B cell (primary cell): ENCODE results near the gene RSU1. TPM values are rescaled to one million over a fixed set of nuclear protein-coding genes. Genes with fewer than 3 reads are reported as not detected.

ENCODE experiments used
- ATAC-seq: fragments of 200-7000 bp; cut with Tn5 transposase; one replicate; pipeline ENCODE4 v1.10.0; 2021; ENCODE audit warnings: low read depth, mild to moderate bottlenecking, moderate number of reproducible peaks, moderate library complexity
- CTCF ChIA-PET: fragments of 350-600 bp; sonication (Branson Sonifier 250); formaldehyde crosslinking; loops from one replicate; lab custom pipeline; 2021; ENCODE audit warnings: antibody characterized with exemption, inconsistent platforms; lab: Charles Lee
- POLR2A ChIA-PET: fragments of 350-600 bp; sonication (Branson Sonifier 250); formaldehyde crosslinking; loops from one replicate; lab custom pipeline; 2021; ENCODE audit warnings: antibody characterized with exemption; lab: Charles Lee
- DNase-seq: peaks from one replicate; pipeline ENCODE4 v3.0.0; 2013
- H2AFZ ChIP-seq: 2 replicates; pipeline ENCODE4 v1.6.1; 2012; ENCODE audit warnings: mild to moderate bottlenecking, low read depth, low read length; ENCODE audit not compliant: insufficient read depth, poor library complexity, severe bottlenecking
- H3K27ac ChIP-seq, 2 donors: 1 replicate in 1 of 2; 2 replicates in 1 of 2; pipeline ENCODE4 v1.5.1; 2012 to 2013; ENCODE audit warnings: low read length in 2 of 2, mild to moderate bottlenecking in 2 of 2, moderate library complexity in 1 of 2
- H3K27me3 ChIP-seq, 4 experiments: fragments of 200-600 bp in 1 of 4; sonication (generic) in 1 of 4; replicated peaks in 1 of 4; 1 replicate in 2 of 4; 2 replicates in 2 of 4; pipeline versions ENCODE4 v1.6.1 to v1.7.0; 2013 to 2016; ENCODE audit warnings: low read length in 3 of 4, mild to moderate bottlenecking in 2 of 4, mixed read lengths in 1 of 4, moderate library complexity in 1 of 4; ENCODE audit not compliant: insufficient read depth in 4 of 4, control insufficient read depth in 3 of 4; ENCODE audit errors: control extremely low read depth in 1 of 4
- H3K36me3 ChIP-seq, 2 experiments: replicated peaks in 1 of 2; 1 replicate in 1 of 2; 2 replicates in 1 of 2; pipeline versions ENCODE4 v1.6.1 to v1.7.1; 2013; ENCODE audit warnings: low read length in 1 of 2; ENCODE audit not compliant: insufficient read depth in 2 of 2, control insufficient read depth in 1 of 2; ENCODE audit errors: control extremely low read depth in 1 of 2, extremely low read depth in 1 of 2
- H3K4me1 ChIP-seq, 2 donors: fragments of 200-600 bp in 1 of 2; sonication (generic) in 1 of 2; 1 replicate in 1 of 2; 2 replicates in 1 of 2; pipeline versions ENCODE4 v1.5.1 to v1.6.1; 2013 to 2017; ENCODE audit warnings: low read length in 2 of 2; ENCODE audit not compliant: control insufficient read depth in 2 of 2, insufficient read depth in 2 of 2
- H3K4me2 ChIP-seq: replicated peaks from 2 replicates; pipeline ENCODE3; 2012; ENCODE audit warnings: mild to moderate bottlenecking, low read depth, low read length; ENCODE audit not compliant: poor library complexity, severe bottlenecking
- H3K4me3 ChIP-seq, 5 experiments: fragments of 200-600 bp in 1 of 5; sonication (generic) in 1 of 5; 1 replicate in 3 of 5; 2 replicates in 2 of 5; pipeline versions ENCODE4 v1.5.1 to v1.7.0; 2011 to 2016; ENCODE audit warnings: low read length in 4 of 5, mild to moderate bottlenecking in 4 of 5, low read depth in 2 of 5, control low read depth in 1 of 5, moderate library complexity in 1 of 5; ENCODE audit not compliant: insufficient read depth in 1 of 5; ENCODE audit errors: control extremely low read depth in 1 of 5, extremely low read depth in 1 of 5
- H3K79me2 ChIP-seq: fragments of 200-600 bp; sonication (generic); one replicate; pipeline ENCODE4 v1.6.0; 2016; ENCODE audit warnings: low read length; ENCODE audit not compliant: control insufficient read depth, insufficient read depth
- H3K9ac ChIP-seq: fragments of 200-600 bp; sonication (generic); 2 replicates; pipeline ENCODE4 v1.6.1; 2017; ENCODE audit warnings: mild to moderate bottlenecking, low read length, moderate library complexity
- H3K9me3 ChIP-seq, 3 donors: one replicate each; pipeline versions ENCODE4 v1.6.1 to v1.7.1; 2013; ENCODE audit warnings: low read length in 2 of 3; ENCODE audit not compliant: control insufficient read depth in 2 of 3, insufficient read depth in 1 of 3; ENCODE audit errors: control extremely low read depth in 1 of 3
- H4K20me1 ChIP-seq: 2 replicates; pipeline ENCODE4 v1.6.0; 2012; ENCODE audit warnings: mild to moderate bottlenecking, low read length; ENCODE audit not compliant: insufficient read depth, control insufficient read depth, poor library complexity, severe bottlenecking
- H3K27ac Mint-ChIP-seq: one replicate; pipeline ENCODE4 v1.8.0; 2021; ENCODE audit warnings: mixed read lengths
- H3K27me3 Mint-ChIP-seq: one replicate; pipeline ENCODE4 v1.8.0; 2021; ENCODE audit warnings: mixed read lengths
- H3K4me1 Mint-ChIP-seq: one replicate; pipeline ENCODE4 v1.8.0; 2021; ENCODE audit warnings: mixed read lengths
- H3K4me3 Mint-ChIP-seq: one replicate; pipeline ENCODE4 v1.8.0; 2021; ENCODE audit warnings: mixed read lengths
- H3K9me3 Mint-ChIP-seq: one replicate; pipeline ENCODE4 v1.8.0; 2022; ENCODE audit warnings: mixed read lengths; ENCODE audit not compliant: insufficient read depth
- EZH2 ChIP-seq: IDR thresholded peaks from 2 replicates; pipeline ENCODE4 v1.6.1; 2012; ENCODE audit warnings: borderline replicate concordance, low read depth, mild to moderate bottlenecking, moderate library complexity, low read length; ENCODE audit not compliant: insufficient read depth, poor library complexity, severe bottlenecking
- WGBS: methylation state at CpG from one replicate; pipeline ENCODE4 v1.1.5; 2013; ENCODE audit warnings: missing lambda C conversion rate; ENCODE audit not compliant: insufficient coverage; 5-methylcytosine and 5-hydroxymethylcytosine counted together
- intact Hi-C: fragments of 100-400 bp; cut with micrococcal nuclease; formaldehyde crosslinking; loops from one replicate; pipeline ENCODE4 v1.10.0; 2022
- polyA plus RNA-seq: library from polyadenylated mRNA; depleted of rRNA; stranded (reverse); fragments of >200 nt; gene quantifications from 2 replicates; pipeline ENCODE4 v1.2.3, GENCODE V29; 2012
- total RNA-seq, 2 donors: library from RNA; stranded (reverse); fragments of 120-200 nt in 1 of 2; gene quantifications; 1 replicate in 1 of 2; 2 replicates in 1 of 2; pipeline versions ENCODE4 v1.2.3 to v1.2.4, GENCODE V29; 2013 to 2022
- TF ChIP-seq, protein P1 (sequence below): fragments of 200-600 bp; IDR thresholded peaks from one replicate; pipeline ENCODE4 v1.8.0; 2022; ENCODE audit warnings: antibody characterized with exemption, mild to moderate bottlenecking

RSU1 gene
- total and polyA plus RNA-seq, 2 donors (not counting 1 experiment from before 2014, with no cell fraction given), result 33.4 to 41.1 TPM

DNA sequence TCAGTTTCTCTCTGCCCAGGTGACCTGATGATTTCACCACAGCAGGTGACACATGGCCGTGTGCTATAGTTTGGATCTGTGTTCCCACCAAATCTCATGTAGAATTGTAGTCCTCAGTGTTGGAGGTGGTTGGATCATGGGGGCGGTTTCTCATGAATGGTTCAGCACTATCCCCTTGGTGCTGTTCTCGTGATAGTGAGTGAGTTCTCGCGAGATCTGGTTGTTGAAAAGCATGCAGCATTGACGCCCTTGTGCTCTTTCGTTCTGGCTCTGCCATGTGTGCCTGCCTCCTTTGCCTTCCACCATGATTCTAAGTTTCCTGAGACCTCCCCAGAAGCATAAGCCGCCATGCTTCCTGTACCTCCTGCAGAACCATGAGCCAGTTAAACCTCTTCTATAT is 210.3 kb downstream of the RSU1 start:
- DNase-seq (no peak), ATAC-seq (no peak)
- no peak overlapping the region for H2AFZ ChIP-seq
- no peaks in the 10 kb centered on the region for H3K4me1 ChIP-seq
- H3K9me3 ChIP-seq, result peaks cover 0 to 4% (median 0%) of the 10 kb centered on the region in 3 donors
- CTCF ChIA-PET, result no interaction called here
- POLR2A ChIA-PET, result no interaction called here
- no peak overlapping the region for H3K4me3 Mint-ChIP-seq
- H3K4me2 ChIP-seq, result no peak overlapping the region
- no peaks in the 10 kb centered on the region for H3K4me1 Mint-ChIP-seq
- intact Hi-C loops, result no loop called here
- no peaks in the 10 kb centered on the region for H3K27me3 ChIP-seq
- H3K36me3 ChIP-seq, result peaks cover 0 to 3% of the 10 kb centered on the region in 2 experiments
- no peaks in the 10 kb centered on the region for H3K27me3 Mint-ChIP-seq
- TF ChIP-seq, protein P1, sequence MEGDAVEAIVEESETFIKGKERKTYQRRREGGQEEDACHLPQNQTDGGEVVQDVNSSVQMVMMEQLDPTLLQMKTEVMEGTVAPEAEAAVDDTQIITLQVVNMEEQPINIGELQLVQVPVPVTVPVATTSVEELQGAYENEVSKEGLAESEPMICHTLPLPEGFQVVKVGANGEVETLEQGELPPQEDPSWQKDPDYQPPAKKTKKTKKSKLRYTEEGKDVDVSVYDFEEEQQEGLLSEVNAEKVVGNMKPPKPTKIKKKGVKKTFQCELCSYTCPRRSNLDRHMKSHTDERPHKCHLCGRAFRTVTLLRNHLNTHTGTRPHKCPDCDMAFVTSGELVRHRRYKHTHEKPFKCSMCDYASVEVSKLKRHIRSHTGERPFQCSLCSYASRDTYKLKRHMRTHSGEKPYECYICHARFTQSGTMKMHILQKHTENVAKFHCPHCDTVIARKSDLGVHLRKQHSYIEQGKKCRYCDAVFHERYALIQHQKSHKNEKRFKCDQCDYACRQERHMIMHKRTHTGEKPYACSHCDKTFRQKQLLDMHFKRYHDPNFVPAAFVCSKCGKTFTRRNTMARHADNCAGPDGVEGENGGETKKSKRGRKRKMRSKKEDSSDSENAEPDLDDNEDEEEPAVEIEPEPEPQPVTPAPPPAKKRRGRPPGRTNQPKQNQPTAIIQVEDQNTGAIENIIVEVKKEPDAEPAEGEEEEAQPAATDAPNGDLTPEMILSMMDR, result no peak
- TF ChIP-seq EZH2, result no peak
- H3K9me3 Mint-ChIP-seq, result no peaks in the 10 kb centered on the region
- H4K20me1 ChIP-seq, result no peaks in the 10 kb centered on the region
- no peak overlapping the region for H3K27ac Mint-ChIP-seq
- WGBS, result 100% methylated on average over 7 of the region's 8 CpGs
- H3K27ac ChIP-seq, result no peak overlapping the region
- no peak overlapping the region for H3K4me3 ChIP-seq
- H3K79me2 ChIP-seq, result no peaks in the 10 kb centered on the region
- H3K9ac ChIP-seq, result no peak overlapping the region

DNA sequence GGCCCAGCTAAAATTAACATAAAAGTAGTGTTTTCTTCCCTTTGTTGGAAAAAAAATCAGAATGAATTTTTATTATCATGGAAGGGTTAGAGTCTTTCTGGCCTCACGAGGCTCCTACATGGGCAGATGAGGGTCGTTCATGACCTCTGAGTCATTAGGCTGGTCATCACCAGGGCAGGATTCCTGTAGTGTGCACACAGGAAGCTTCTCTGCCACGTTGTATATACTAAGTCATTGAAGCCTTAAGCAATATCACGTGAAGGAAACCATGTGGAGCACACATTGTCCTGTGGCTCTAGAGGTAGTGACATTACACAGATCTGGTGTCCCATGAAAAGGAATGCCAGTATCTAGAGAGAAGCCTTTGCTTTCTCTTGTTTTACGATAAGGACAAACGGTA is 210.8 kb downstream of the RSU1 start:
- CTCF ChIA-PET, result no interaction called here
- Histone ChIP-seq H3K9me3 (peaks cover 0 to 4% (median 0%) of the 10 kb centered on the region in 3 donors), H3K27ac (no peak overlapping the region), H3K4me1 (no peaks in the 10 kb centered on the region), H3K27me3 (no peaks in the 10 kb centered on the region), H3K4me2 (no peak overlapping the region), H3K36me3 (peaks cover 0 to 3% of the 10 kb centered on the region in 2 experiments), H2AFZ (no peak overlapping the region), H3K4me3 (no peak overlapping the region), H3K9ac (no peak overlapping the region), H3K79me2 (no peaks in the 10 kb centered on the region), H4K20me1 (no peaks in the 10 kb centered on the region)
- Mint-ChIP-seq H3K27me3 (no peaks in the 10 kb centered on the region), H3K4me3 (no peak overlapping the region), H3K27ac (no peak overlapping the region), H3K4me1 (no peaks in the 10 kb centered on the region), H3K9me3 (no peaks in the 10 kb centered on the region)
- ATAC-seq (no peak), DNase-seq (no peak)
- POLR2A ChIA-PET, result no interaction called here
- intact Hi-C loops, result no loop called here
- no peak for TF ChIP-seq EZH2
- TF ChIP-seq, protein P1, result no peak
- 92% methylated on average over 6 of the region's 6 CpGs for WGBS
